HL-60 (cell line): ENCODE results near the gene ANGPT4.

ENCODE experiments used
- DNase-seq, 2 experiments: peaks; one replicate each; pipeline ENCODE4 v3.0.0-alpha.2; 2010 to 2020; ENCODE audit warnings: low read depth in 1 of 2, low spot score in 1 of 2
- H3K27ac ChIP-seq: fragments of 250-450 bp; sonication (Bioruptor Pico); replicated peaks from 2 replicates; pipeline ENCODE4 v1.5.1; 2020; ENCODE audit warnings: mild to moderate bottlenecking, moderate library complexity
- H3K27me3 ChIP-seq: fragments of 250-450 bp; sonication (Bioruptor Pico); 2 replicates; pipeline ENCODE4 v1.5.1; 2021; ENCODE audit warnings: mild to moderate bottlenecking, moderate library complexity; ENCODE audit not compliant: insufficient read depth, poor library complexity, severe bottlenecking
- H3K4me3 ChIP-seq: replicated peaks from 2 replicates; pipeline ENCODE4 v1.5.1; 2011; ENCODE audit warnings: mild to moderate bottlenecking, control low read depth, low read length; ENCODE audit not compliant: insufficient read depth
- CTCF ChIP-seq: IDR thresholded peaks from one replicate; pipeline ENCODE4 v1.5.1; 2011; ENCODE audit warnings: low read length, control low read depth, inconsistent platforms; ENCODE audit not compliant: insufficient read depth
- GABPA ChIP-seq: IDR thresholded peaks from 2 replicates; pipeline ENCODE4 v1.6.1; 2012; ENCODE audit warnings: low read depth
- POLR2AphosphoS5 ChIP-seq: IDR thresholded peaks from 2 replicates; pipeline ENCODE4 v1.6.1; 2012; ENCODE audit warnings: low read depth
- REST ChIP-seq: IDR thresholded peaks from 2 replicates; pipeline ENCODE4 v1.6.1; 2012; ENCODE audit warnings: low read depth; ENCODE audit not compliant: insufficient replicate concordance
- SPI1 ChIP-seq: IDR thresholded peaks from 2 replicates; pipeline ENCODE4 v1.6.1; 2012; ENCODE audit warnings: low read depth, mild to moderate bottlenecking, borderline replicate concordance

Gene ANGPT4

GRCh38 chr20:870758-871157 is 45.4 kb downstream of the ANGPT4 start:
- no peak for DNase-seq
- no peak overlapping the region for H3K4me3 ChIP-seq
- no peak for TF ChIP-seq CTCF
- no peak for TF ChIP-seq REST
- no peak for TF ChIP-seq SPI1
- no peak for TF ChIP-seq GABPA
- TF ChIP-seq POLR2AphosphoS5: no peak
- H3K27ac ChIP-seq: no peak overlapping the region
- no peaks in the 10 kb centered on the region for H3K27me3 ChIP-seq

GRCh38 chr20:869606-870005 is 46.5 kb downstream of the ANGPT4 start:
- TF ChIP-seq REST (no peak), CTCF (no peak), SPI1 (no peak), POLR2AphosphoS5 (no peak), GABPA (no peak)
- no peak overlapping the region for H3K4me3 ChIP-seq
- no peak overlapping the region for H3K27ac ChIP-seq
- no peak for DNase-seq
- H3K27me3 ChIP-seq: no peaks in the 10 kb centered on the region

GRCh38 chr20:868279-868678 is 47.9 kb downstream of the ANGPT4 start:
- TF ChIP-seq CTCF (no peak), GABPA (no peak), SPI1 (no peak), POLR2AphosphoS5 (no peak)
- H3K27ac ChIP-seq: no peak overlapping the region
- no peak for DNase-seq
- no peak overlapping the region for H3K4me3 ChIP-seq
- H3K27me3 ChIP-seq: no peaks in the 10 kb centered on the region

GRCh38 chr20:865440-865839 is 50.7 kb downstream of the ANGPT4 start:
- no peak overlapping the region for H3K4me3 ChIP-seq
- H3K27me3 ChIP-seq: no peaks in the 10 kb centered on the region
- no peak for TF ChIP-seq GABPA
- TF ChIP-seq CTCF: no peak
- no peak for TF ChIP-seq REST
- no peak for TF ChIP-seq POLR2AphosphoS5
- no peak for TF ChIP-seq SPI1
- no peak for DNase-seq
- H3K27ac ChIP-seq: no peak overlapping the region
